Right cardiac atrium (tissue), 5 donors: Measurements from ENCODE around the gene TBRG4. TPM values are rescaled to one million over a fixed set of nuclear protein-coding genes. Genes with fewer than 3 reads are reported as not detected.

Experiments used
- ATAC-seq, 2 donors: fragments of 200-7000 bp; cut with Tn5 transposase; one replicate each; pipeline versions ENCODE4 v1.8.0 to v1.9.1; 2020; ENCODE audit warnings: moderate library complexity in 2 of 2, mild to moderate bottlenecking in 1 of 2
- DNase-seq, 3 donors: peaks; one replicate each; pipeline ENCODE4 v3.0.0-alpha.2; 2020
- H3K27ac ChIP-seq: one replicate; pipeline ENCODE4 v1.5.1; 2013; ENCODE audit warnings: mild to moderate bottlenecking, low read length, control low read depth, moderate library complexity
- H3K27me3 ChIP-seq: one replicate; pipeline ENCODE4 v1.6.1; 2013; ENCODE audit not compliant: control insufficient read depth, insufficient read depth
- H3K4me1 ChIP-seq: one replicate; pipeline ENCODE4 v1.6.1; 2013; ENCODE audit warnings: low read length; ENCODE audit not compliant: control insufficient read depth, insufficient read depth
- H3K4me3 ChIP-seq: one replicate; pipeline ENCODE4 v1.5.1; 2013; ENCODE audit warnings: low read length, control low read depth
- H3K9me3 ChIP-seq: one replicate; pipeline ENCODE4 v1.6.1; 2013; ENCODE audit warnings: low read length; ENCODE audit not compliant: control insufficient read depth
- WGBS: extraction: QIAGEN DNeasy Blood & Tissue Kit; methylation state at CpG from one replicate; pipeline ENCODE4 v1.1.7; 2013; 5-methylcytosine and 5-hydroxymethylcytosine counted together
- intact Hi-C, 4 donors: fragments of 100-400 bp; cut with DNase I; formaldehyde crosslinking; loops; one replicate each; pipeline versions ENCODE4 v1.11.0 to v1.14.0; 2022 to 2023
- polyA plus RNA-seq: library from polyadenylated mRNA; stranded (reverse); fragments of 200-250 nt; gene quantifications from one replicate; pipeline ENCODE4 v1.2.3, GENCODE V29; 2013
- total RNA-seq, 4 donors: library from RNA; stranded (reverse); fragmentation: NEBNext Ultra II Directional; extraction: Animal tissue kit (Norgen Biotek cat#: 25700); gene quantifications; one replicate each; pipeline ENCODE4 v1.2.1, GENCODE V29; 2021
- donor health status: healthy with polysubstance abuse.
- donor health status: DM: no; HTN: yes; CAD: no.
- donor health status: DM: no; HTN: no; CAD: no.
- donor health status: DM: no; HTN: yes; CAD: no; lungs with severe emphysema.
- donor health status: DM: yes; HTN: yes; CAD: no.

TBRG4 gene
- total and polyA plus RNA-seq, 5 donors, result 46.2 to 68.1 (median 55.0) TPM

DNA sequence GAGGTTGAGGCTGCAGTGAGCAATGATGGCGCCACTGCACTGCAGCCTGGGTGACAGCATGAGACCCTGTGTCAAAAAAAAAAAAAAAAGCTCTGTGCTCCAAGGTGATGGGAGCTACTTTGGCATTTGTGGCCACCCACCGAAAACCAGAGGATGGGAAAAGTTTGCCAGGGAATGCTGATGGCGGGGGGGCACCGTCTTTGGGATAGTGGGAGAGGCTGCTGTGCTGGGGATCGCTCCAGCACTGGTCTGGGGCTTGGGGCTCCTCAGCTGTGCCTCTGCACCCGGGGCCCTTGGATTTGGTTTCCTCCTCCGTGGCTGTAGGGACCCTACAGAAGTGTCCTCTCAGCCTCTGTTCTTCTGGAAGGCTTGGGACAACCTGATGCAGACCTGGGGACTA lies 34.4 kb upstream of the TBRG4 start:
- Histone ChIP-seq H3K4me3 (no peak overlapping the region), H3K27ac (no peak overlapping the region), H3K9me3 (no peaks in the 10 kb centered on the region), H3K4me1 (no peaks in the 10 kb centered on the region), H3K27me3 (no peaks in the 10 kb centered on the region)
- peak in 1 of 3 donors; percentile 7 for DNase-seq
- WGBS, result 78% methylated on average over 7 of the region's 7 CpGs
- intact Hi-C loops, result no loop called here
- ATAC-seq, result peak in 1 of 2 donors; percentile 8

GRCh38 chr7:45143616-45144015 lies 32.1 kb upstream of the TBRG4 start:
- no peak overlapping the region for H3K27ac ChIP-seq
- H3K27me3 ChIP-seq, result no peaks in the 10 kb centered on the region
- DNase-seq (peak in 1 of 3 donors; percentile 9), ATAC-seq (no peak)
- H3K4me3 ChIP-seq, result no peak overlapping the region
- no peaks in the 10 kb centered on the region for H3K4me1 ChIP-seq
- intact Hi-C loops, result no loop called here
- 88% methylated on average over 4 of the region's 4 CpGs for WGBS
- H3K9me3 ChIP-seq, result no peaks in the 10 kb centered on the region

DNA sequence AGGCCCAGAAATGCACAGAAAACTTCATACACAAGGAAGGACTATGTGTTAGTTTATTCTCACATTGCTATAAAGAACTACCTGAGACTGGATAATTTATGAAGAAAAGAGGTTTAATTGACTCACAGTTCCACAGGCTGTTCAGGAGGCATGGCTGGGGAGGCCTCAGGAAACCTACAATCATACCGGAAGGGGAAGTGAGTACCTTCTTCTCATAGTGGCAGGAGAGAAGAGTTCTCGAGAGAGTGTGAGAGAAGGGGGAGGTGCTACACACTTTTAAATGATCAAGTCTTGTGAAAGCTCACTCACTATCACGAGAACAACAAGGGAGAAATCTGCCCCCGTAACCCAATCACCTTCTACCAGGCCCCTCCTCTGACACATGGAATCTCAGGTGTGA lies 29.3 kb upstream of the TBRG4 start:
- H3K4me3 ChIP-seq, result no peak overlapping the region
- no peaks in the 10 kb centered on the region for H3K9me3 ChIP-seq
- H3K27ac ChIP-seq, result no peak overlapping the region
- ATAC-seq (no peak), DNase-seq (no peak)
- WGBS, result 75% methylated on average over 4 of the region's 4 CpGs
- intact Hi-C loops, result no loop called here
- no peaks in the 10 kb centered on the region for H3K27me3 ChIP-seq
- no peaks in the 10 kb centered on the region for H3K4me1 ChIP-seq

GRCh38 chr7:45138433-45139267 lies 27.2 kb upstream of the TBRG4 start:
- Histone ChIP-seq H3K27me3 (no peaks in the 10 kb centered on the region), H3K4me3 (no peak overlapping the region), H3K27ac (no peak overlapping the region), H3K9me3 (no peaks in the 10 kb centered on the region), H3K4me1 (no peaks in the 10 kb centered on the region)
- ATAC-seq (no peak), DNase-seq (peak in 1 of 3 donors; percentile 2)
- whole genome bisulfite sequencing, result 57% methylated on average over 10 of the region's 10 CpGs
- intact Hi-C loops, result loop anchor here in 3 of 4 donors (5.0 to 10.0 kb wide), 2 partner anchors 274 to 281 kb away; no protein-coding TSS in a partner anchor

DNA sequence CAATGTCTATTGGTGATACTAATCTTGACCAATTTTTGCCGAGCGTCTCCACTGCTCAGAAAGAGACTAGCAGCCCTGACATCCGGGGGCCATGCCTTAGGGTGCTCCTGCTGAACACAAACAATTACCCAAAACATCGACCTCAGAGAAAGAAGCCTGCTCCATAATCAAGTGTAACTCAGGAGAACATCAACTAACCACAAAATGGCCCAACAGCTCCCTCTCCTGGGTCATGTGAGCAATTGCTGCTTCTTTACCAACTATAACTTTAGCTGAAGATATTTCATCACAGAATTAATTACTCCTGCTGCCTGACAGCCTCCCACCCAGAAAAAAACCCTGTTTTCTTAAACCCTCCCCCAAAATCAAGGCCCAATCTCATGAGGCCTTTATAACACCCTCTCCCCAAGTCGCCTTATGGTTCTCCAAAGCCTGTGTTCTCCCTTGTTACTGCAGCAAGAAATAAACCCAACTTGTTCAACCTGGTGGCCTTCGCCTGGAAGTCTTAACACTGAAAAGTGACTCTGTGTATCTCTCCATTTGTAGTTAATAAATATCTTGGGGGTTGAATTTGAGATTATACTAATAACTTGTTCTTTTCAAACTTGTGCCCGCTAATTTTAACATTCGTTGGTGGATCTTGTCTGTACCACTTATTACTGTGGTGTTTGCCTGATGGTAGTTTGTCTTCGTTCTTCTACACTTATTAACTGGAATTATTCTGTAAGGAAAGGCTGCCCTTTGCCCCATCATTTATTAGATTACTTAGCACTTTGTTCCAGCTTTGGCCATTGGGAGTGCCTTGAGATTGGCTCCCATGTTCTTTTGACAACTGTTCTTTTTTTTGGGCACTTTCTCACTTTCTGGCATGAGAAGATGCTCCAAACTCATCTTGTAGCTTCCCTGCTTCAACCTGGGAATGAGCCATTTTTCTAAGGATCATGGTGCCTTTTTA lies 24.9 kb upstream of the TBRG4 start:
- no peaks in the 10 kb centered on the region for H3K9me3 ChIP-seq
- DNase-seq, result peak in 1 of 3 donors; percentile 50
- H3K4me3 ChIP-seq, result no peak overlapping the region
- peak; percentile 67 to 72 for ATAC-seq
- 40% methylated on average over 9 of the region's 9 CpGs for WGBS
- no peaks in the 10 kb centered on the region for H3K4me1 ChIP-seq
- intact Hi-C loops, result loop anchor here in 3 of 4 donors (5.0 to 10.0 kb wide), 2 partner anchors 272 to 279 kb away; no protein-coding TSS in a partner anchor
- H3K27ac ChIP-seq, result no peak overlapping the region
- H3K27me3 ChIP-seq, result no peaks in the 10 kb centered on the region

DNA sequence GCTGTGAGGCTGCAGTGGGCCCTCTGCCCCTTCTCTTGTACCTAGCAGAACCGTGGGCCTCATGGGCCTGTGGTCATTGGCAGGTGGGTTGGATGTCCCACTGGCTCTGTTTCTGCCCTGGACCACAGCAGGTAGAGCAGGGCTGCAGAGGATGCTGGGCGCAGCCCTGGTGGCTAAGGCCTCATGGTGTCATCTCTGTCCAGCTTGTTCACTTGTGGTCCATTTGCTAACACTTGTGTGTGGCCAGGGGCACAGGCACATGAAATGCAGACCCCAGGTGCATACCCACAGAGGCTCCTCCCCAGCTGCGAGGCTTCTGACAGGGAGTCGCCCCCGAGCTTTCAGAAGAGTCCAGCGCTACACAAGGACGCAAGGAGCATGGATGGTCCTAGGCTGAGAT lies 22.4 kb upstream of the TBRG4 start:
- H3K4me3 ChIP-seq, result no peak overlapping the region
- H3K9me3 ChIP-seq, result no peaks in the 10 kb centered on the region
- 90% methylated on average over 7 of the region's 7 CpGs for WGBS
- no peaks in the 10 kb centered on the region for H3K27me3 ChIP-seq
- H3K4me1 ChIP-seq, result no peaks in the 10 kb centered on the region
- DNase-seq (no peak), ATAC-seq (no peak)
- intact Hi-C loops, result loop anchor here in 3 of 4 donors (5.0 to 10.0 kb wide), 2 partner anchors 162 to 269 kb away; no protein-coding TSS in a partner anchor
- no peak overlapping the region for H3K27ac ChIP-seq

GRCh38 chr7:45133352-45133751 lies 21.9 kb upstream of the TBRG4 start:
- ATAC-seq (no peak), DNase-seq (no peak)
- Histone ChIP-seq H3K9me3 (no peaks in the 10 kb centered on the region), H3K4me3 (no peak overlapping the region), H3K4me1 (no peaks in the 10 kb centered on the region), H3K27me3 (no peaks in the 10 kb centered on the region), H3K27ac (no peak overlapping the region)
- 90% methylated on average over 4 of the region's 4 CpGs for WGBS
- intact Hi-C loops, result loop anchor here in 3 of 4 donors (5.0 to 10.0 kb wide), 2 partner anchors 161 to 269 kb away; no protein-coding TSS in a partner anchor

DNA sequence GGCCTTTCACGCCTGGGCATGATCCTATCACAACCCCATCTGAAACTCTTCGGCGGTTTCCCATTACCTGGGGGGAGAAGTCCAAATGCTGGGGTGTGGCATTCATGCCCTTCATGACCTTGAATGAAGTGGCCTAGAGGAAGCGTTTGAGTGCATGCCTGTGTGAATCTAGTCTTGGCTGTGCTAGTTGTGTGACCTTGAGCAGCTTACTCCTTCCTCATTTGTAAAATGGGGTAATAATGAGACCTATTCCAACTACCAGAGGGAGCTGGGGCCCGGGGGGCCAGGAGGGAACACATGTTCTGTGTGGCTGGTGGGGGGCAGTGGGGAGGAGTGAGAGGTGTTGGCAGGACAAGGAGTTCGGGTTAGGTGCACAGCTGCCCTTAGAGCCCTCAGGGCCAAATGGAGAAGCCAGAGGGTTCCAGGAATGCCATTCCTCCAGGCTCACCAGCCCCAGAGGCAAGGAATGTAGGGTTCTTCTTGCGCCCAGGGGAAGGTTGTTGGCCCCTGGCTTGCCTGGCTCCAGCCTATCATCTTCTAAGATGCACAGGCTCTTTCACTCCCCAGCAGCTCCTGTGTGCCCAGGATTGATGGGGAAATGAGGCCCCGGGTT lies 21.3 kb upstream of the TBRG4 start:
- intact Hi-C loops, result loop anchor here in 3 of 4 donors (5.0 to 10.0 kb wide), 2 partner anchors 161 to 268 kb away; no protein-coding TSS in a partner anchor
- no peak for ATAC-seq

GRCh38 chr7:45131891-45132290 lies 20.4 kb upstream of the TBRG4 start:
- no peak for ATAC-seq
- no peak overlapping the region for H3K4me3 ChIP-seq
- 70% methylated on average over 4 of the region's 4 CpGs for WGBS
- no peak for DNase-seq
- intact Hi-C loops, result loop anchor here in 3 of 4 donors (5.0 to 10.0 kb wide), 2 partner anchors 160 to 267 kb away; no protein-coding TSS in a partner anchor
- no peaks in the 10 kb centered on the region for H3K27me3 ChIP-seq
- no peaks in the 10 kb centered on the region for H3K9me3 ChIP-seq
- H3K4me1 ChIP-seq, result no peaks in the 10 kb centered on the region
- no peak overlapping the region for H3K27ac ChIP-seq

More for the DNA sequence above, 21.3 kb upstream of the TBRG4 start:
- H3K27ac ChIP-seq, result no peak overlapping the region
- no peaks in the 10 kb centered on the region for H3K27me3 ChIP-seq
- no peak overlapping the region for H3K4me3 ChIP-seq
- whole genome bisulfite sequencing, result 78% methylated on average over 8 of the region's 8 CpGs
- no peaks in the 10 kb centered on the region for H3K9me3 ChIP-seq
- no peaks in the 10 kb centered on the region for H3K4me1 ChIP-seq
- no peak for DNase-seq

DNA sequence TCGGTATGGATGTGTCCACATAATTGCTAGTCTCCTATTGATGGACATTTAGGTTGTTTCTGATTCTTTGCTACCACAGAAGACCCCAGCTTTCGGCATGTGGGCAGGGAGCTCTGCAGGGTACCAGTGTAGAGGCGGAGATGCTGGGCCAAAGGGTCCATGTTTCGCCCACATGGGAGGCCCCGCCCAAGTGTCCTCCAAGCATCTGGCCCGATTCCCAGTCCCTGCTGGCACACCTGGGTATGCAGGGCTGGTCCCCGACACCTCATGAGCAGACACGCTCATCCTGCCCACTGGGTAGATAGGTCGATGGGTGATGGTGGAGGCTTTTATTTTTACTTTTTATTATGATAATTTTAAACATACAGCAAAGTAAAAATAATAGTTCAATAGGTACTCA lies 19.4 kb upstream of the TBRG4 start:
- 86% methylated on average over 9 of the region's 9 CpGs for WGBS
- ATAC-seq, result no peak

More for the DNA sequence above, 19.4 kb upstream of the TBRG4 start:
- Histone ChIP-seq H3K27ac (no peak overlapping the region), H3K9me3 (no peaks in the 10 kb centered on the region), H3K27me3 (no peaks in the 10 kb centered on the region), H3K4me3 (no peak overlapping the region), H3K4me1 (no peaks in the 10 kb centered on the region)
- DNase-seq, result no peak
- intact Hi-C loops, result loop anchor here in 3 of 4 donors (5.0 to 10.0 kb wide), 2 partner anchors 159 to 266 kb away; no protein-coding TSS in a partner anchor
